ENCODE data around the gene TSHZ3. TPM values are rescaled to one million over a fixed set of nuclear protein-coding genes. Genes with fewer than 3 reads are reported as not detected.

The TSHZ3 gene
- total and polyA plus RNA-seq, 2 of the 8 experiments (the other 6 are each of a cell fraction or from before 2014, with no cell fraction given), result 3.1 to 12.3 TPM

- ChIA-PET CTCF (ENCODE audit: partially characterized antibody) (no interaction called here), POLR2A (ENCODE audit: partially characterized antibody) (no interaction called here)
- no peak overlapping the region for H2BK120ac ChIP-seq (replicated peaks; ENCODE audit: low read depth, low read length)
- H3K36me3 ChIP-seq (ENCODE audit: control insufficient read depth in 2 of 4, insufficient read depth in 4 of 4, low read length in 3 of 4), result no peaks in the 10 kb centered on the region
- H3K4me3 ChIP-seq (ENCODE audit: extremely low read depth in 1 of 4, insufficient read depth in 2 of 4, low read depth in 3 of 4, low read length in 4 of 4), result no peak overlapping the region
- H3K27me3 ChIP-seq (replicated peaks in 1 of 4; ENCODE audit: control insufficient read depth in 3 of 4, extremely low read depth in 1 of 4, insufficient read depth in 3 of 4, low read length in 3 of 4), result no peaks in the 10 kb centered on the region
- H3K23ac ChIP-seq (ENCODE audit: insufficient read length), result no peak overlapping the region
- no peak overlapping the region for H3K27ac ChIP-seq (ENCODE audit: low read depth, low read length)
- peak overlapping the region; percentile 27; the same call in 1 of the 2 replicates for H3K18ac ChIP-seq (ENCODE audit: extremely low read depth, low read length)
- no peak overlapping the region for H4K8ac ChIP-seq (ENCODE audit: extremely low read depth, insufficient read depth, low read length)
- H4K91ac ChIP-seq (replicated peaks; ENCODE audit: insufficient read length, low read length), result no peak overlapping the region
- no peak overlapping the region for H4K5ac ChIP-seq (ENCODE audit: insufficient read length, low read depth, low read length)
- no peak overlapping the region for H2BK20ac ChIP-seq (ENCODE audit: low read length)
- no peak overlapping the region for H3K14ac ChIP-seq (ENCODE audit: insufficient read length)
- H4K20me1 ChIP-seq (replicated peaks in 1 of 2; ENCODE audit: control insufficient read depth in 1 of 2, insufficient read depth in 2 of 2, low read length in 2 of 2), result no peaks in the 10 kb centered on the region
- H3K4ac ChIP-seq (replicated peaks; ENCODE audit: insufficient read length, low read depth, low read length), result no peak overlapping the region
- no peak for FAIRE-seq
- H2AFZ ChIP-seq (ENCODE audit: low read length), result no peak overlapping the region
- no peak for DNase-seq (ENCODE audit: low read depth in 1 of 2, low spot score in 2 of 2)
- peak overlapping the region; percentile 65; the same call in 1 of the 2 replicates for H2AK5ac ChIP-seq (ENCODE audit: low read depth, low read length)
- H3K4me2 ChIP-seq (ENCODE audit: insufficient read depth in 1 of 2, low read depth in 2 of 2, low read length in 2 of 2), result no peak overlapping the region
- H3K9me3 ChIP-seq (ENCODE audit: insufficient read depth in 2 of 2, low read depth in 1 of 2, low read length in 1 of 2), result no peaks in the 10 kb centered on the region
- peaks cover 0 to 13% of the 10 kb centered on the region in 2 experiments; a peak in 2 of 4 replicates for H3K79me2 ChIP-seq (ENCODE audit: control insufficient read depth in 1 of 2, insufficient read depth in 2 of 2, low read length in 2 of 2)
- 96% methylated on average over 2 of the region's 2 CpGs; no CpG with 5 or more reads in 1 of the 2 experiments for WGBS, 2 experiments (ENCODE audit: extremely low coverage in 1 of 2, insufficient coverage in 1 of 2, insufficient read length in 1 of 2, insufficient replicate concordance in 2 of 2, low coverage in 1 of 2, low lambda C conversion rate in 2 of 2, missing lambda C conversion rate in 1 of 2)
- no peak overlapping the region for H3K9ac ChIP-seq (replicated peaks in 1 of 4; ENCODE audit: extremely low read depth in 1 of 4, low read depth in 3 of 4, low read length in 3 of 4)
- peaks cover 7% of the 10 kb centered on the region; the same call in 1 of the 2 replicates for H3K23me2 ChIP-seq (ENCODE audit: low read depth, low read length)
- H2BK12ac ChIP-seq (ENCODE audit: low read depth, low read length), result peak overlapping the region; percentile 76; the same call in 1 of the 2 replicates
- no peak overlapping the region for H2BK15ac ChIP-seq (ENCODE audit: low read length)
- H2BK5ac ChIP-seq (ENCODE audit: low read depth, low read length), result no peak overlapping the region
- peaks cover 4% of the 10 kb centered on the region; the same call in 1 of the 2 replicates for H3K79me1 ChIP-seq (ENCODE audit: low read depth, low read length)
- H3K56ac ChIP-seq (replicated peaks; ENCODE audit: insufficient read length, low read depth, low read length), result no peak overlapping the region
- no peaks in the 10 kb centered on the region for H3K4me1 ChIP-seq (replicated peaks in 1 of 4; ENCODE audit: control insufficient read depth in 3 of 4, insufficient read depth in 4 of 4, low read length in 3 of 4)
- TF ChIP-seq TAF7 (optimal IDR thresholded peaks at IDR 0.05; ENCODE audit: borderline replicate concordance, low read depth, low read length) (no peak), TCF12 (IDR thresholded peaks at IDR 0.05; ENCODE audit: low read depth, low read length) (no peak), GABPA (IDR thresholded peaks at IDR 0.05; ENCODE audit: borderline replicate concordance, insufficient read depth, low read length) (no peak), KDM5A (IDR thresholded peaks at IDR 0.05; ENCODE audit: low read length) (no peak), JUN (IDR thresholded peaks at IDR 0.05; ENCODE audit: low read depth, low read length) (no peak), MAX (IDR thresholded peaks at IDR 0.05) (no peak), RBBP5 (IDR thresholded peaks at IDR 0.05; ENCODE audit: borderline replicate concordance, low read depth, low read length) (no peak), E2F6 (IDR thresholded peaks at IDR 0.05) (no peak), SP2 (IDR thresholded peaks at IDR 0.05; ENCODE audit: low read length) (no peak), TBP (IDR thresholded peaks at IDR 0.05; ENCODE audit: low read depth, low read length) (no peak), BCL11A (IDR thresholded peaks at IDR 0.05; ENCODE audit: low read depth in 2 of 2, low read length in 2 of 2) (no peak), CTBP2 (IDR thresholded peaks at IDR 0.05; ENCODE audit: borderline replicate concordance, insufficient read depth, insufficient read length, low read length) (no peak), JUND (IDR thresholded peaks at IDR 0.05; ENCODE audit: low read length) (no peak), SIX5 (IDR thresholded peaks at IDR 0.05; ENCODE audit: low read depth, low read length) (no peak)
Measured at GRCh38 chr19:31294189-31294588, 55.0 kb downstream of the TSHZ3 start.
